LNCAP (cell line): ENCODE data around the gene VPS8.

Source experiments
- CTCF ChIP-seq: fragments of 450-650 bp; IDR thresholded peaks from 2 replicates; pipeline ENCODE4 v1.5.1; 2017; ENCODE audit warnings: mild to moderate bottlenecking

The VPS8 gene, protein sequence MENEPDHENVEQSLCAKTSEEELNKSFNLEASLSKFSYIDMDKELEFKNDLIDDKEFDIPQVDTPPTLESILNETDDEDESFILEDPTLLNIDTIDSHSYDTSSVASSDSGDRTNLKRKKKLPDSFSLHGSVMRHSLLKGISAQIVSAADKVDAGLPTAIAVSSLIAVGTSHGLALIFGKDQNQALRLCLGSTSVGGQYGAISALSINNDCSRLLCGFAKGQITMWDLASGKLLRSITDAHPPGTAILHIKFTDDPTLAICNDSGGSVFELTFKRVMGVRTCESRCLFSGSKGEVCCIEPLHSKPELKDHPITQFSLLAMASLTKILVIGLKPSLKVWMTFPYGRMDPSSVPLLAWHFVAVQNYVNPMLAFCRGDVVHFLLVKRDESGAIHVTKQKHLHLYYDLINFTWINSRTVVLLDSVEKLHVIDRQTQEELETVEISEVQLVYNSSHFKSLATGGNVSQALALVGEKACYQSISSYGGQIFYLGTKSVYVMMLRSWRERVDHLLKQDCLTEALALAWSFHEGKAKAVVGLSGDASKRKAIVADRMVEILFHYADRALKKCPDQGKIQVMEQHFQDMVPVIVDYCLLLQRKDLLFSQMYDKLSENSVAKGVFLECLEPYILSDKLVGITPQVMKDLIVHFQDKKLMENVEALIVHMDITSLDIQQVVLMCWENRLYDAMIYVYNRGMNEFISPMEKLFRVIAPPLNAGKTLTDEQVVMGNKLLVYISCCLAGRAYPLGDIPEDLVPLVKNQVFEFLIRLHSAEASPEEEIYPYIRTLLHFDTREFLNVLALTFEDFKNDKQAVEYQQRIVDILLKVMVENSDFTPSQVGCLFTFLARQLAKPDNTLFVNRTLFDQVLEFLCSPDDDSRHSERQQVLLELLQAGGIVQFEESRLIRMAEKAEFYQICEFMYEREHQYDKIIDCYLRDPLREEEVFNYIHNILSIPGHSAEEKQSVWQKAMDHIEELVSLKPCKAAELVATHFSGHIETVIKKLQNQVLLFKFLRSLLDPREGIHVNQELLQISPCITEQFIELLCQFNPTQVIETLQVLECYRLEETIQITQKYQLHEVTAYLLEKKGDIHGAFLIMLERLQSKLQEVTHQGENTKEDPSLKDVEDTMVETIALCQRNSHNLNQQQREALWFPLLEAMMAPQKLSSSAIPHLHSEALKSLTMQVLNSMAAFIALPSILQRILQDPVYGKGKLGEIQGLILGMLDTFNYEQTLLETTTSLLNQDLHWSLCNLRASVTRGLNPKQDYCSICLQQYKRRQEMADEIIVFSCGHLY (N-terminal part only)

DNA sequence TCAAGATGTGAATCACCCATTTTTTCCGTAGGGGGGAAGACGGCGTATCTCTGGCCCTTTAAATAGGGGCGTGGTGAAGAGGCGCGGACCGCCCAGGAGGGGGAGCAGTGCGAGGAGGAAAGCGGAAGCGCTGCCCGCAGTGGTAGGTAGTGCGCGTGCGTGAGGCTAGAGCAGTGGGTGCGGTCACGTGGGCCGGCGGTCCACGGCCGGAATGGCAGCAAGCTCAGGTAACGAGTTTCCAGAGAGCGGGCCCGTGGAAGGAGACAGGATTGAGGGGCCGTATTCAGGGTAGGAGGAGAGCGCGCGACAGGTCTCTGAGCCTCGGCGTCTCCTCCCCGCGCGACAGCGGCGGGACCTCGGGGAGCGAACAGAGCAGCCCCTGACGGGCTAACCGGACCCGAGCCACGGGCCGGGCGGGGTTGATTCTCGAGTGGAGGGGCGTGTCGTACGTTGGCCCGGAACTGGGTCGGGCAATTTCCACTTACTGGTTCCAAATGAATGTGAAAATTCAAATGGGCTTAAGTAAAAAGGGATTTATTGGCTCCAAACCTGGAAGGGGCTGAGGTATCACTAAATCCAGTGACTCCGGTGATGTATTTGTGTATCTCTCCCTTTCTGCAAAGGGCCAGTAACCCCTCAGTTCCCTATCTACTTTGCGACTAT, at the start of gene VPS8:
Gene VPS8 (plus strand): TSS at position 168 of the 663 bp plus-strand sequence. CDS start 12,467 bp downstream, outside the sequence.
- 0 out of 2 replicates have a peak, but pooled peaks have one; percentile 13 for TF ChIP-seq CTCF

- no peak for TF ChIP-seq CTCF
Measured at GRCh38 chr3:184764191-184764590, 47.8 kb upstream of the VPS8 start.

GRCh38 chr3:184765047-184765729, 46.8 kb upstream of the VPS8 start:
- TF ChIP-seq CTCF = no peak

- no peak for TF ChIP-seq CTCF
Measured at GRCh38 chr3:184765730-184766074, 46.3 kb upstream of the VPS8 start.

DNA sequence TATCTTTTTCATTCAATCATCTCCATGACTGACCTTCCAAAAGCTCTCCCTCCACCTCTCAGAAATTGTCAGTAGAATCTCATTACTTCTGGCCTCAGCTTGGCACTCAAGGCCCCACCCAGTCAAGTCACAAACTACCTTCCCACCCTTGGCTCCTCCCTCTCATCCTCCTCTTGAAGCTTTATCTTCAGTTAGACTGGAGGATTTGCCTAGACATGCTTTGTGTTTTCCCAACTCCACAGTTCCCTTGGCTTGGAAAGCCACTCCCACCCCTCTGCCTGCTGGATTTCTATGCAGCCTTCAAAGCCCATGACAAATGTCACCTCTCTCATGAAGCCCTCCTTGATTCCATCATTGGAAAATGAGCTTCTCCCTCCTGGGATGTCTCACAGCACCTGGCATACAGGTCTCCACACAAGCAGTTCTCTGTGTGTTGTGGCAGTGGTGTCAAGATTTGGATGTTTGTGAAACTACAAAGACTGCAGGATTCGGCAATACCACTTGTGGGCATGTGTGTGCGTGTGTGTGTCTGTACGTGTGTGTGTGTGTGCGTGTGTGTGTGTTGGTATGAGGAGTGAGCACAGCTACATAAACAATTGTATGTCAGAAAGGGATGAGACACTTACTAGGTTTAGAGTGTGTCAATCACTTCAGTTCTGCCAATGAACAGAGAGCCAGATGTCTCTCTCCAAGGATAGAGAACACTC, 45.3 kb upstream of the VPS8 start:
- no peak for TF ChIP-seq CTCF

DNA sequence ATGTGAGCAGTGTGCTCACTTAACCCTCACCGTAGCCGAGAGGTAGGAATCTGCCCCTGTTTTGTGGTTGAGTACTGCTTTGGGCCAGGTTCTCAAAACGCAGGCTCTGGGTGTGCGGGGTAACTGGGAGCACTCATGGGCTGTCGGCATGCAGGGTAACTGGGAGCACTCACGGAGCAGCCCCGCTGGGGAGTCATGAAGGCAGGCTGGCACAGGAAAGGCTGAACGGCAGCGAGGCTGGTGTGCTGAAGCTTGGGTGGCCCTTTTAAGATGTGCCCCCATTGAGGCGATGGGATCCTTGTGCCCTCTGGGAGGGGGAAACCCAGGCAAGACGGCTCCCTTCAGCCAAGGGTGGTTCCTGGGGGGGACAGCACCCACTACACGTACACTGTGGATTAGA, 44.6 kb upstream of the VPS8 start:
- TF ChIP-seq CTCF = no peak
